Upper lobe of right lung (tissue), 1 donor: ENCODE results near the gene CD300C. TPM values are rescaled to one million over a fixed set of nuclear protein-coding genes. Genes with fewer than 3 reads are reported as not detected.
"Not testable (repeated sequence)": the region's sequence is repeated elsewhere in the genome, so short reads cannot be mapped to it uniquely, and the experiment has no call there.

ENCODE experiments used
- ATAC-seq: fragments of 200-7000 bp; cut with Tn5 transposase; one replicate; pipeline ENCODE4 v1.9.1; 2020; ENCODE audit warnings: mild to moderate bottlenecking, moderate library complexity
- DNase-seq: peaks from one replicate; pipeline ENCODE4 v3.0.0-alpha.2; 2020
- H3K27ac ChIP-seq: fragments of 200-600 bp; one replicate; pipeline ENCODE4 v1.8.0; 2022
- H3K27me3 ChIP-seq: fragments of 200-600 bp; one replicate; pipeline ENCODE4 v1.8.0; 2022; ENCODE audit warnings: mild to moderate bottlenecking
- H3K36me3 ChIP-seq: fragments of 200-600 bp; one replicate; pipeline ENCODE4 v1.8.0; 2022
- H3K4me1 ChIP-seq: fragments of 200-600 bp; one replicate; pipeline ENCODE4 v1.8.0; 2022
- H3K4me3 ChIP-seq: fragments of 200-600 bp; one replicate; pipeline ENCODE4 v1.8.0; 2022; ENCODE audit warnings: mild to moderate bottlenecking
- H3K9me3 ChIP-seq: fragments of 200-600 bp; one replicate; pipeline ENCODE4 v1.8.0; 2022
- intact Hi-C: fragments of 100-400 bp; cut with DNase I; formaldehyde crosslinking; loops from one replicate; pipeline ENCODE4 v1.11.0; 2022
- total RNA-seq: library from RNA; stranded (reverse); fragmentation: NEBNext Ultra II Directional; extraction: Animal tissue kit (Norgen Biotek cat#: 25700); gene quantifications from one replicate; pipeline ENCODE4 v1.2.1, GENCODE V29; 2021
- TF ChIP-seq, protein P1 (sequence below): fragments of 200-600 bp; IDR thresholded peaks from one replicate; pipeline ENCODE4 v1.8.0; 2022; ENCODE audit warnings: antibody characterized with exemption
- donor health status: DM: no; HTN: yes; CAD: no; lungs with severe emphysema.

The CD300C gene
- total RNA-seq, 1 donor from 2014 or later: 8.2 TPM

DNA sequence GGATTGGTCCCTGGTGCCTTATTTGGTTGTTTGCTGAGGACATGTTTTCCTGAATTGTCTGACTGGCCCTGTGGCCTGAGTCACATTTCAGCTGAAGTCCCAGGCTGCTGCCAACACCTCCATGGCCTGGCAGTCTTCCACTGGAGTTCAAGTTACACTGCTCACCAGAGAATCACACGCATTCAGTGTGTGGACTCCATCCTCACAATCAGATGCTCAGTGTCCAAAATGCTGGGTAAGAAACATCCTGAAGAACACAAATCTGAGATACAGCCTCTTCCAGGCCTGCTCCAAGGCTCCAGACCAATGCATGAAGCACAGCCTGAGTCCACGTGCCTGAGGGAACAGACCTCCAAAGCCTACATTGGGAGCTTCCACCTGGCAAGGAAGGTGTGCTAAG, 33.9 kb downstream of the CD300C start:
- ATAC-seq: no peak
- Histone ChIP-seq H3K4me1 (no peaks in the 10 kb centered on the region), H3K27me3 (no peaks in the 10 kb centered on the region), H3K27ac (peak overlapping the region; percentile 25), H3K4me3 (no peak overlapping the region), H3K9me3 (no peaks in the 10 kb centered on the region), H3K36me3 (no peaks in the 10 kb centered on the region)
- TF ChIP-seq, protein P1, sequence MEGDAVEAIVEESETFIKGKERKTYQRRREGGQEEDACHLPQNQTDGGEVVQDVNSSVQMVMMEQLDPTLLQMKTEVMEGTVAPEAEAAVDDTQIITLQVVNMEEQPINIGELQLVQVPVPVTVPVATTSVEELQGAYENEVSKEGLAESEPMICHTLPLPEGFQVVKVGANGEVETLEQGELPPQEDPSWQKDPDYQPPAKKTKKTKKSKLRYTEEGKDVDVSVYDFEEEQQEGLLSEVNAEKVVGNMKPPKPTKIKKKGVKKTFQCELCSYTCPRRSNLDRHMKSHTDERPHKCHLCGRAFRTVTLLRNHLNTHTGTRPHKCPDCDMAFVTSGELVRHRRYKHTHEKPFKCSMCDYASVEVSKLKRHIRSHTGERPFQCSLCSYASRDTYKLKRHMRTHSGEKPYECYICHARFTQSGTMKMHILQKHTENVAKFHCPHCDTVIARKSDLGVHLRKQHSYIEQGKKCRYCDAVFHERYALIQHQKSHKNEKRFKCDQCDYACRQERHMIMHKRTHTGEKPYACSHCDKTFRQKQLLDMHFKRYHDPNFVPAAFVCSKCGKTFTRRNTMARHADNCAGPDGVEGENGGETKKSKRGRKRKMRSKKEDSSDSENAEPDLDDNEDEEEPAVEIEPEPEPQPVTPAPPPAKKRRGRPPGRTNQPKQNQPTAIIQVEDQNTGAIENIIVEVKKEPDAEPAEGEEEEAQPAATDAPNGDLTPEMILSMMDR: no peak
- no peak for DNase-seq
- intact Hi-C loops: no loop called here

DNA sequence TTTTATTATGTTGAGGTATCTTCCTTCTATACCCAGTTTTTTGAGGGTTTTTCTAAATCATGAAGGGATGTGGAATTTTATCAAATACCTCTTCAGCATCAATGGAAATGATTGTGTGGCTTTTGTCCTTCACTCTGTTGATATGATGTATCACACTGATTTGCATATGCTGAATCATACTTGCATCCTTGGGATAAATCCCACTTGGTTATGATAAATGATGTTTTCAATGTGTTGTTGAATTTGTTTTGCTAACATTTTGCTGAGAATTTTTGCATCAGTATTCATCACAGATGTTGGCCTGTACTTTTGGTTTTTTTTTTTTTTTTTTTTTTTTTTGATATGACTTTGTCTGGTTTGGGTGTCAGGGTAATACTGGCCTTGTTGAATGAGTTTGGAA, 37.8 kb downstream of the CD300C start:
- Histone ChIP-seq H3K4me1 (peaks cover 8% of the 10 kb centered on the region), H3K36me3 (no peaks in the 10 kb centered on the region), H3K4me3 (no peak overlapping the region), H3K27ac (no peak overlapping the region), H3K27me3 (no peaks in the 10 kb centered on the region), H3K9me3 (no peaks in the 10 kb centered on the region)
- DNase-seq (no peak), ATAC-seq (no peak)
- intact Hi-C loops: no loop called here
- TF ChIP-seq, protein P1: no peak

DNA sequence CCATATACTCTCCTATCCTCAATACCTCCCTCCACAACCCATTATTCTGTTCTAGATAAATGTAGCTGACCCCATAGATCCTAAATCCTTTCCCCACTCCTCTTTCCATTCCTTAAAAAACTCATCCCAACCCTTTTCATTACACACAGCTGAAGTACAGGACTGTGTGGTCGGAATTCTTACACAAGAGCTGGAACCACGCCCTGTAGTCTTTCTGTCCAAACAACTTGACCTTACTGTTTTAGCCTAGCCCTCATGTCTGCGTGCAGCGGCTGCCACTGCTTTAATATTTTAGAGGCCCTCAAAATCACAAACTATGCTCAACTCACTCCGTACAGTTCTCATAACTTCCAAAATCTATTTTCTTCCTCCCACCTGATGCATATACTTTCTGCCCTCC, 42.0 kb downstream of the CD300C start:
- ATAC-seq (peak; percentile 16), DNase-seq (peak; percentile 56)
- H3K27me3 ChIP-seq, H3K27ac ChIP-seq, H3K4me1 ChIP-seq, intact Hi-C loops, H3K4me3 ChIP-seq, H3K9me3 ChIP-seq, H3K36me3 ChIP-seq: not testable (repeated sequence)

DNA sequence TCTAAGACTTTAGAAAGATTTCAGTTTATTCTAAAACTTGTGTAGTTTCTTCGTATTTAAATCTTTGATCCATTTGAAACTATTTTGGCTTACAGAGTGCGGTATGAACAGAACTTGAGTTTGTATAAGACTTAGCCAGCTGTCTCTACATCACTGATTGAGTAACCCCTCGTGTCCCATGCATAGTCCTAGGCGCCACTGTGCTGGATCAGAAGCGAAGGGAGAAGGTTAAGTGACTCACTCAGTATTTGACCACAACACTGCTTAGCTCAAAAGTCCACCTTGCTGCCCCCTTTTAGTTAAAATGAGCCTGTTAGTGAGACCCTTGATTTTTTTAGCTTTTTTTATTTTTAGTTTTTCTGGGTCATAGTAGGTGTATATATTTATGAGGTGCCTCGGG, 43.1 kb downstream of the CD300C start:
- Histone ChIP-seq H3K27ac (no peak overlapping the region), H3K4me3 (no peak overlapping the region), H3K4me1 (peaks cover 8% of the 10 kb centered on the region), H3K36me3 (no peaks in the 10 kb centered on the region), H3K27me3 (no peaks in the 10 kb centered on the region), H3K9me3 (no peaks in the 10 kb centered on the region)
- DNase-seq (peak; percentile 29), ATAC-seq (peak; percentile 27)
- TF ChIP-seq, protein P1: no peak
- intact Hi-C loops: no loop called here

DNA sequence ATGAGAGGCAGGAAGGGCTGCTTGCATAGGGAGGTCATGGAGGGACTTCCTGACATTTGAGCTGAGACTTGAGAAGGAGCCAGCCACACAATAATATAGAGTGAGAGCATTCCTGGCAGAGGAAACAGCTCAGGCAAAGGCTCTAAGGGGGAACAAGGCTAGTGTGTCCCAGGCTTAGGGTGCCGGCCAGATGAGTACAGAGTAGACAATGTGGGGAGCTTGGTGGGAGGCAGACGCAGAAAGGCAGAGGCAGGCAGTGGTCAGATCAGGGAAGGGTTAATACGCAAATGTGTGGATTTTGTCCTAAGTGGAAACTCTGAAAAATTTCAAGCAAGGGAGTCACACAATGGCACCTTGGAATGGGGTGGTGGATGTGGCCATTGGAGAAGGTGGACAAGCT, 45.9 kb downstream of the CD300C start:
- DNase-seq: peak; percentile 35
- ATAC-seq: no peak
- TF ChIP-seq, protein P1: no peak

DNA sequence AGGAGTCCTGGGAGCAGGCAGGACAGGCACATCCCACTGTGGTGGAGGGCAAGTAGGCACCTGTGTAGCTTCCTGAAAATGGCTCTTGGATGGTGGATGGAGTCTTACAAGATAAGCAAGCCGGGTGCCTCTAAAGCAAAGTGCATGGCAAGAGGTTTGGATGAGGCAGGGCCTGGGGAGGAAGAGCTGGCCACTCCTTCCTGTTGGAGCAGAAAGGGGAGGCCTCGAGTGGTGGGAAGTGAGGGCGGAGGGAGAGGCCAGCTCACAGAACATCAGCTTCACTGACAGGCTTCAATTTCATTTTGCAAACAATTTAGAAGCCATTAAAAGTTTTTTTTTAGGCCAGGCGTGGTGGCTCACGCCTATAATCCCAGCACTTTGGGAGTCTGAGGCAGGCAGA, 48.4 kb downstream of the CD300C start:
- ATAC-seq (no peak), DNase-seq (peak; percentile 23)
- H3K36me3 ChIP-seq: no peaks in the 10 kb centered on the region

More for the DNA sequence above, 45.9 kb downstream of the CD300C start:
- Histone ChIP-seq H3K4me3 (no peak overlapping the region), H3K9me3 (no peaks in the 10 kb centered on the region), H3K27ac (no peak overlapping the region), H3K4me1 (peaks cover 8% of the 10 kb centered on the region), H3K36me3 (no peaks in the 10 kb centered on the region), H3K27me3 (no peaks in the 10 kb centered on the region)
- intact Hi-C loops: no loop called here

More for the DNA sequence above, 48.4 kb downstream of the CD300C start:
- Histone ChIP-seq H3K4me1 (no peaks in the 10 kb centered on the region), H3K4me3 (no peak overlapping the region), H3K27ac (no peak overlapping the region), H3K9me3 (no peaks in the 10 kb centered on the region), H3K27me3 (no peaks in the 10 kb centered on the region)
- intact Hi-C loops: no loop called here
- TF ChIP-seq, protein P1: no peak
